ENCODE data around the gene PTPRB.

DNA sequence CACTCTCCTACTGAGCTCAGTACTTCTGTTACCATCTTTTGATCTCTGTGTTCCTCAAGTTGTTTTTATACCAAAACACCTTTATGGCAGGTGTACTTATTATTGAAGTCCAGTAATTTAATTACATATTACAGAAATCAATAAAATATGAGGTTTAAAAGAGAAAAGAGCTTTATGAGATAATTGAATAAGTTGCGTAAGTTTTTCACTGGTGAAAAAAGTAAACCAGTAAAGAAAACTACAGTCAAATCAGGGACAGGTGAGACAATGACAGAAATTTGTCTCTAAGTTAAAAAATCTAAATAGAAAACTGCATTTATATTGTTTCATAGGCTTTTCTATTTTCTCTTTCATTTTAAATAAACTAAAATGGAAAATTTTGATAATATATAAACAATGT, 29.1 kb upstream of the PTPRB start:
- TF ChIP-seq, protein P1, sequence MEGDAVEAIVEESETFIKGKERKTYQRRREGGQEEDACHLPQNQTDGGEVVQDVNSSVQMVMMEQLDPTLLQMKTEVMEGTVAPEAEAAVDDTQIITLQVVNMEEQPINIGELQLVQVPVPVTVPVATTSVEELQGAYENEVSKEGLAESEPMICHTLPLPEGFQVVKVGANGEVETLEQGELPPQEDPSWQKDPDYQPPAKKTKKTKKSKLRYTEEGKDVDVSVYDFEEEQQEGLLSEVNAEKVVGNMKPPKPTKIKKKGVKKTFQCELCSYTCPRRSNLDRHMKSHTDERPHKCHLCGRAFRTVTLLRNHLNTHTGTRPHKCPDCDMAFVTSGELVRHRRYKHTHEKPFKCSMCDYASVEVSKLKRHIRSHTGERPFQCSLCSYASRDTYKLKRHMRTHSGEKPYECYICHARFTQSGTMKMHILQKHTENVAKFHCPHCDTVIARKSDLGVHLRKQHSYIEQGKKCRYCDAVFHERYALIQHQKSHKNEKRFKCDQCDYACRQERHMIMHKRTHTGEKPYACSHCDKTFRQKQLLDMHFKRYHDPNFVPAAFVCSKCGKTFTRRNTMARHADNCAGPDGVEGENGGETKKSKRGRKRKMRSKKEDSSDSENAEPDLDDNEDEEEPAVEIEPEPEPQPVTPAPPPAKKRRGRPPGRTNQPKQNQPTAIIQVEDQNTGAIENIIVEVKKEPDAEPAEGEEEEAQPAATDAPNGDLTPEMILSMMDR (IDR thresholded peaks at IDR 0.05; ENCODE audit: insufficient read depth, low read length, poor library complexity, severe bottlenecking), result no peak
- TF ChIP-seq EZH2phosphoT487 (conservative IDR thresholded peaks at IDR 0.05; ENCODE audit: low read length), result no peak
